ENCODE measurements around the gene FADS3.

Gene FADS3

GRCh38 chr11:61838501-61838900 lies 52.8 kb downstream of the FADS3 start:
- H3K36me3 ChIP-seq (ENCODE audit: control insufficient read depth, insufficient read depth, low read length) = peaks cover 41% of the 10 kb centered on the region
- H3K27me3 ChIP-seq (replicated peaks; ENCODE audit: control insufficient read depth, insufficient read depth, low read length) = no peaks in the 10 kb centered on the region
- no peak overlapping the region for H3K4me3 ChIP-seq (replicated peaks; ENCODE audit: low read depth, low read length)
- DNase-seq (ENCODE audit: extremely low read depth, insufficient read length) = no peak
- no peak for TF ChIP-seq CTCF (IDR thresholded peaks at IDR 0.05; ENCODE audit: insufficient read depth, low read length, poor library complexity, severe bottlenecking)

- no peak for DNase-seq (ENCODE audit: extremely low read depth, insufficient read length)
- Histone ChIP-seq H3K4me3 (replicated peaks; ENCODE audit: low read depth, low read length) (no peak overlapping the region), H3K27me3 (replicated peaks; ENCODE audit: control insufficient read depth, insufficient read depth, low read length) (no peaks in the 10 kb centered on the region), H3K36me3 (ENCODE audit: control insufficient read depth, insufficient read depth, low read length) (peaks cover 36% of the 10 kb centered on the region)
- TF ChIP-seq CTCF (IDR thresholded peaks at IDR 0.05; ENCODE audit: insufficient read depth, low read length, poor library complexity, severe bottlenecking) = no peak
These were observed 53.8 kb downstream of the FADS3 start for GRCh38 chr11:61837411-61838005.

- Histone ChIP-seq H3K27me3 (replicated peaks; ENCODE audit: control insufficient read depth, insufficient read depth, low read length) (no peaks in the 10 kb centered on the region), H3K36me3 (ENCODE audit: control insufficient read depth, insufficient read depth, low read length) (peaks cover 30% of the 10 kb centered on the region), H3K4me3 (replicated peaks; ENCODE audit: low read depth, low read length) (no peak overlapping the region)
- TF ChIP-seq CTCF (IDR thresholded peaks at IDR 0.05; ENCODE audit: insufficient read depth, low read length, poor library complexity, severe bottlenecking) = no peak
- no peak for DNase-seq (ENCODE audit: extremely low read depth, insufficient read length)
These were observed 55.2 kb downstream of the FADS3 start for GRCh38 chr11:61836193-61836592.

- TF ChIP-seq CTCF (IDR thresholded peaks at IDR 0.05; ENCODE audit: insufficient read depth, low read length, poor library complexity, severe bottlenecking) = no peak
These were observed 56.9 kb downstream of the FADS3 start for GRCh38 chr11:61834278-61835048.

GRCh38 chr11:61833926-61834277 lies 57.4 kb downstream of the FADS3 start:
- Histone ChIP-seq H3K4me3 (replicated peaks; ENCODE audit: low read depth, low read length) (no peak overlapping the region), H3K36me3 (ENCODE audit: control insufficient read depth, insufficient read depth, low read length) (peaks cover 18% of the 10 kb centered on the region), H3K27me3 (replicated peaks; ENCODE audit: control insufficient read depth, insufficient read depth, low read length) (no peaks in the 10 kb centered on the region)
- no peak for TF ChIP-seq CTCF (IDR thresholded peaks at IDR 0.05; ENCODE audit: insufficient read depth, low read length, poor library complexity, severe bottlenecking)
- DNase-seq (ENCODE audit: extremely low read depth, insufficient read length) = no peak

More at GRCh38 chr11:61834278-61835048, 56.9 kb downstream of the FADS3 start:
- Histone ChIP-seq H3K27me3 (replicated peaks; ENCODE audit: control insufficient read depth, insufficient read depth, low read length) (no peaks in the 10 kb centered on the region), H3K36me3 (ENCODE audit: control insufficient read depth, insufficient read depth, low read length) (peaks cover 19% of the 10 kb centered on the region), H3K4me3 (replicated peaks; ENCODE audit: low read depth, low read length) (0 out of 2 replicates have a peak overlapping the region, but pooled peaks have one; percentile 23)
- DNase-seq (ENCODE audit: extremely low read depth, insufficient read length) = peak; percentile 85
